IMR-90 (cell line): ENCODE data around the gene TNRC18.

Experiments used
- CHD1 ChIP-seq: IDR thresholded peaks from 2 replicates; pipeline ENCODE4 v1.6.1; 2012; ENCODE audit warnings: low read depth, low read length, improper control_type of control experiment
- MAFK ChIP-seq: IDR thresholded peaks from 2 replicates; pipeline ENCODE4 v1.6.1; 2012; ENCODE audit warnings: low read depth, low read length, improper control_type of control experiment
- POLR2A ChIP-seq: IDR thresholded peaks from 2 replicates; pipeline ENCODE4 v1.6.1; 2012; ENCODE audit warnings: mild to moderate bottlenecking, low read depth, low read length
- RFX5 ChIP-seq: IDR thresholded peaks from 2 replicates; pipeline ENCODE4 v1.8.0; 2012; ENCODE audit warnings: low read depth, mild to moderate bottlenecking, low read length, moderate library complexity
- TF ChIP-seq, protein P1 (sequence below): conservative IDR thresholded peaks from 2 replicates; pipeline ENCODE4 v1.5.1; 2012; ENCODE audit warnings: mild to moderate bottlenecking, low read depth, low read length, improper control_type of control experiment
- TF ChIP-seq, protein P2 (sequence below): fragments of 150-350 bp; IDR thresholded peaks from 2 replicates; pipeline ENCODE4 v1.6.1; 2016; ENCODE audit warnings: low read depth, mild to moderate bottlenecking, low read length, moderate library complexity, borderline replicate concordance

- TF ChIP-seq, protein P1, sequence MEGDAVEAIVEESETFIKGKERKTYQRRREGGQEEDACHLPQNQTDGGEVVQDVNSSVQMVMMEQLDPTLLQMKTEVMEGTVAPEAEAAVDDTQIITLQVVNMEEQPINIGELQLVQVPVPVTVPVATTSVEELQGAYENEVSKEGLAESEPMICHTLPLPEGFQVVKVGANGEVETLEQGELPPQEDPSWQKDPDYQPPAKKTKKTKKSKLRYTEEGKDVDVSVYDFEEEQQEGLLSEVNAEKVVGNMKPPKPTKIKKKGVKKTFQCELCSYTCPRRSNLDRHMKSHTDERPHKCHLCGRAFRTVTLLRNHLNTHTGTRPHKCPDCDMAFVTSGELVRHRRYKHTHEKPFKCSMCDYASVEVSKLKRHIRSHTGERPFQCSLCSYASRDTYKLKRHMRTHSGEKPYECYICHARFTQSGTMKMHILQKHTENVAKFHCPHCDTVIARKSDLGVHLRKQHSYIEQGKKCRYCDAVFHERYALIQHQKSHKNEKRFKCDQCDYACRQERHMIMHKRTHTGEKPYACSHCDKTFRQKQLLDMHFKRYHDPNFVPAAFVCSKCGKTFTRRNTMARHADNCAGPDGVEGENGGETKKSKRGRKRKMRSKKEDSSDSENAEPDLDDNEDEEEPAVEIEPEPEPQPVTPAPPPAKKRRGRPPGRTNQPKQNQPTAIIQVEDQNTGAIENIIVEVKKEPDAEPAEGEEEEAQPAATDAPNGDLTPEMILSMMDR: no peak
- TF ChIP-seq, protein P2, sequence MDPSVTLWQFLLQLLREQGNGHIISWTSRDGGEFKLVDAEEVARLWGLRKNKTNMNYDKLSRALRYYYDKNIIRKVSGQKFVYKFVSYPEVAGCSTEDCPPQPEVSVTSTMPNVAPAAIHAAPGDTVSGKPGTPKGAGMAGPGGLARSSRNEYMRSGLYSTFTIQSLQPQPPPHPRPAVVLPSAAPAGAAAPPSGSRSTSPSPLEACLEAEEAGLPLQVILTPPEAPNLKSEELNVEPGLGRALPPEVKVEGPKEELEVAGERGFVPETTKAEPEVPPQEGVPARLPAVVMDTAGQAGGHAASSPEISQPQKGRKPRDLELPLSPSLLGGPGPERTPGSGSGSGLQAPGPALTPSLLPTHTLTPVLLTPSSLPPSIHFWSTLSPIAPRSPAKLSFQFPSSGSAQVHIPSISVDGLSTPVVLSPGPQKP: no peak
- TF ChIP-seq POLR2A (no peak), CHD1 (no peak), MAFK (no peak), RFX5 (no peak)
These were observed 29.9 kb downstream of the TNRC18 start for GRCh38 chr7:5393748-5394147.
